Measurements from ENCODE around the gene MTRF1.
A peak's percentile ranks its signal among the peaks of the same experiment; 100 is the strongest.

Gene MTRF1, protein sequence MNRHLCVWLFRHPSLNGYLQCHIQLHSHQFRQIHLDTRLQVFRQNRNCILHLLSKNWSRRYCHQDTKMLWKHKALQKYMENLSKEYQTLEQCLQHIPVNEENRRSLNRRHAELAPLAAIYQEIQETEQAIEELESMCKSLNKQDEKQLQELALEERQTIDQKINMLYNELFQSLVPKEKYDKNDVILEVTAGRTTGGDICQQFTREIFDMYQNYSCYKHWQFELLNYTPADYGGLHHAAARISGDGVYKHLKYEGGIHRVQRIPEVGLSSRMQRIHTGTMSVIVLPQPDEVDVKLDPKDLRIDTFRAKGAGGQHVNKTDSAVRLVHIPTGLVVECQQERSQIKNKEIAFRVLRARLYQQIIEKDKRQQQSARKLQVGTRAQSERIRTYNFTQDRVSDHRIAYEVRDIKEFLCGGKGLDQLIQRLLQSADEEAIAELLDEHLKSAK

DNA sequence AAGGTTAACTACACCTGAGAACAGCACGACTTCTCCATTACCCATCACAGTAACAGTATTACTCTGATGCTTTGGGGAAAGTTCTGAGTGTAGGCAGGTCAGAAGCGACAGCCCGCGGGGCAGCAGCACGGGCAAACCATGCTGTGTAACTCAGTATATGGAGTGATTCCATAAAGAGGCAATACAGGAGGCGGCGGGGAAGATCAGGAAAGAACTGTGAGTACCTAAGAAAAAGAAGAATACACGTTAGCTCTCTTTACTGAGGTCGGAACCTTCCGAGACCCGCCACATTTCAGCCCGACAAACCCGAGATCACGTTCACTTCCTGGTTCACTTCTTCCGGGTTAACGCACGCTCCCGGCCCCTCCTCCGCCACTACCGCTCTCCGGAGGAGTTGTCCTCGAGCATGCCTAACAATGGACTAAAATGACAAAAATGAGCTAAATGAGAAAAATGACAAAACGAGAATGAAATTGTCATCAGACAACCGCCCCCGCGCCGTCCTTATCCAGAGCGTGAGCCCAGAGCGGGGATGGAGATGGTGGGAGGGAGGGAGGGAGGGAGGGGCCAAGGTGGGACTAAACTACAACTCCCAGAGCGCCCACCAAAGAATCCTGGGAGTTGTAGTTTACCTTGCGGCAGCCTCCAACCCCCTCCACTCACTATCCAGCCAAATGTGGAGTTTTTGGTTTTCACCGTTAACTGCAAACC is at the start of gene MTRF1:
MTRF1 (minus strand) TSS at position 316 of the 711 bp plus-strand sequence. CDS start 2,669 bp downstream, outside the sequence.
- DNase-seq = peak; percentile 82

GRCh38 chr13:41313117-41313516 is 49.7 kb upstream of the MTRF1 start:
- no peak for DNase-seq

GRCh38 chr13:41312176-41312500 is 48.8 kb upstream of the MTRF1 start:
- no peak for DNase-seq

- DNase-seq = peak; percentile 63
Measured at GRCh38 chr13:41311406-41312175, 48.2 kb upstream of the MTRF1 start.

GRCh38 chr13:41310963-41311405 is 47.6 kb upstream of the MTRF1 start, which contains the start of gene NAA16:
TSS of gene NAA16 (plus strand) at chr13:41311267. CDS start at chr13:41311529, 262 bp downstream.
- peak; percentile 98 for DNase-seq

- DNase-seq = no peak
Measured at GRCh38 chr13:41307884-41308640, 44.7 kb upstream of the MTRF1 start.

DNA sequence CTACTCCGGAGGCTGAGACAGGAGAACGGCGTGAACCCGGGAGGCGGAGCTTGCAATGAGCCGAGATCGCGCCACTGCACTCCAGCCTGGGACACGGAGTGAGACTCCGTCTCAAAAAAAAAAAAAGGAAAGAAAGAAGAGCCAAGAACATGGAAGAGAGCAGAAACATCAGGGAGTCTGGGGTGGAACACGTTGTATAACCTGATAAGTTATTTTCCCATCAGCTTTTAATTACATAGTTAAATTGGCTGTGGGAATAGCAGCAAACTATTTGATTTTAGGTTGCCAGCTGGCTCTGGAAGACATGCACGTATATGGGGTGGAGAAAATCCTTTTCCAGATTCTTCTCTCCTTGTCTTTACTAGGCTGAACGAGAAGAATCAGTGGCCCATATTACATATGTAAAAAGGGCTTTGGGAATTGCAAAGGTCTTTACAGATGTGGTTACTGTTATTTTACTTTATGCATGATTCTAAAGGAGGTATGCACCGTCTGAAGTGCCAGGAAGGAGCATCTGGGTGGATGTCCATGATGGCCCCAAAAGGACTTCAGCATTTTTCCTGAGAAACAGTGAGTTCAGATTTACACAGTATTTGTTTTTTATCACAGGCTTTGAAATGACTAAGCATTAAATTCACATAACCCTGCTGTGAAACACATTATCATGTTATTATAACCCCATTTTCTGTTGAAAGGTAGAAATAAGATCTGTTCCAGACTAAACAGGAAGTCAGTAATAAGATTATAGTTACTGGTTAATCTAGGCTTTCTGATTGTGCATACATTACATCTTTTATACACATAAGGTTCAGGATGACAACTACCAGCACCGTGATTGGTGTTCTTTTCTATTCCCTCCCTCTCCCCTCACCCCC is 43.1 kb upstream of the MTRF1 start:
- no peak for DNase-seq

DNA sequence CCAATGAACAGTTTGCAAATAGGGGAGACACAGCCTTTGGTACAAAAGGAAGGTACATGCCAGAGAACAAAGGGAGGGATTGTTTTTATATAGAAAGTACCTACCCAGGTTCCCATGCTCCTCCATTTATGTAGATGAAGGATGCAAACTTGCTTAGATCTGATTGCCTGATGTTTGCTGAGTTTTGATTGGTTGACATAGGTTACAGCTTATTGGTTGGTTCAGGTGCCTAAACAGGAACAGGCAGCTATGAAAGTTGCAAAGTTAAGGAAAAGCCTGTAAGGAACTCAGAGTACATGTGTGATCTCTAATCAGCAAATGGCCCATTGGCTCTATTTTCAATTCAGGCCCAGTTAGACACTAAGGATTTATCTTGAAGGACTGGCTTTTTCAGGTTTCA is 41.2 kb upstream of the MTRF1 start:
- DNase-seq = no peak

DNA sequence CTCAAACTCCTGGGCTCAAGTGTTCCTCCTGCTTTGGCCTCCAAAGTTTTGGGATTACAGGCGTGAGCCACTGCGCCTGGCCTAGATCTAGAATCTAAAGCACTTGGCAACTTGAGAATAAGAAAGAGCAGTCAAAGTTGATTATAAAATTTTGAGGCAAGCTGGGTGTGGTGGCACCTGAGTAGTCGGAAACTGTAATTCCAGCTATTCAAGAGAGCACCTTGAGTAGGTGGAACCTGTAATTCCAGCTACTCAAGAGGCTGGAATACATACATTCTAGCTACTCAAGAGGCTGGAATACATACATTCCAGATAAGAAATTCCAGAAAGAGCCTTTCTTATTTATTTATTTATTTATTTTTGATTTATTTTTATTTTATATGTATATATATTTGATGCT is 39.4 kb upstream of the MTRF1 start:
- no peak for DNase-seq

GRCh38 chr13:41299316-41300094 is 36.1 kb upstream of the MTRF1 start:
- DNase-seq = no peak

GRCh38 chr13:41296879-41297646 is 33.7 kb upstream of the MTRF1 start:
- DNase-seq = no peak

DNA sequence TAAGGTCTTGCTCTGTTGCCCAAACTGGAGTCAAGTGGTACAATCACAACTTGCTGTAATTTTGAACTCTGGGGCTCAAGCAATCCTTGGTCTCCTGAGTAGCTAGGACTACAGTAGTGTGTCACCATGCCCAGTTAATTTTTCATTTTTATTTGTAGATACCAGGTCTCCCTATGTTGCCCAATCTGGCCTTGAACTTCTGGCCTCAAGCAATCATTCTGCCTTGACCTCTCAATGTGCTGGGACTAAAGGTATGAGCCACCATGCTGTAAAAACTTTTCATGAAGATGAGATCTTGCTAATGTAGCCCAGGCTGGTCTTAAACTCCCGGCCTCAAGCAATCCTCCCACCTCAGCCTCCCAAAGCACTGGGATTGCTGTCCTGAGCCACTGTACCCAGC is 32.6 kb upstream of the MTRF1 start:
- DNase-seq = no peak

GRCh38 chr13:41294914-41295313 is 31.5 kb upstream of the MTRF1 start:
- DNase-seq = no peak

GRCh38 chr13:41293272-41293671 is 29.9 kb upstream of the MTRF1 start:
- no peak for DNase-seq

GRCh38 chr13:41291246-41291645 is 27.9 kb upstream of the MTRF1 start:
- no peak for DNase-seq

GRCh38 chr13:41289463-41289881 is 26.1 kb upstream of the MTRF1 start:
- no peak for DNase-seq

GRCh38 chr13:41286370-41286769 is 23.0 kb upstream of the MTRF1 start:
- DNase-seq = no peak

DNA sequence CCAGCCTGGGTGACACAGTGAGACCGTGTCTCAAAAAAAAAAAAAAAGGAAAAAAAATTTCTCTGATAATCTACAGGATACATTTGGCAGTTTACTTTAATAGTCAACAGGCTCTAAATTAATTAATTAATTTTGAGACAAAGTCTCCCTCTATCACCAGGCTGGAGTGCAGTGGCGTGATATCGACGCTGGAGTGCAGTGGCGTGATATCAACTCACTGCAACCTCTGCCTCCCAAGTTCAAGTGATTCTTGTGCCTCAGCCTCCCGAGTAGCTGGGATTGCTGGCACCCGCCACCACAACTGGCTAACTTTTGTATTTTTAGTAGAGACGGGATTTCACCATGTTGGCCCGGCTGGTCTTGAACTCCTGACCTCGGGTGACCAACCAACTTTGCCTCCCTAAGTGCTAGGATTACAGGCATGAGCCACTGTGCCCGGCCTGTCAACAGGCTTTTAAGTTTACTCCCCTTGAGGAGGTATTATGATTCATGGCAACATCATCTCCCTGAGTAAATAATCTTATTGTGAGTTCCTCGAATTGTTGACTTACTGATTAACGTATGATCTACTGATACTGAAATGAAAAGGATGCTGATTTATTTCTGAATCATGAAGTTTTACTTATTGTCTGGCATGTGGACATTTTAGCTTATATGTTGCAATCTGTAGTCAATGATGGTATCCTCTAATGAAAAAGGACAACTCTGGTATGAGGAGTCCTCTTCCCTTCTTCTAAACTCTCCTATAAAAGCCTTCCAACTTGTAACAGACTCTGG is 21.3 kb upstream of the MTRF1 start:
- no peak for DNase-seq

GRCh38 chr13:41282129-41282571 is 18.8 kb upstream of the MTRF1 start:
- DNase-seq = no peak

Data from activated T-cell treated with anti-CD3 and anti-CD28 coated beads, Interleukin-2, amount 50 U/mL, for 1 hour (primary cell).